ENCODE results near the gene NID2. TPM values are rescaled to one million over a fixed set of nuclear protein-coding genes. Genes with fewer than 3 reads are reported as not detected.

Gene NID2
- total RNA-seq, 1 donor from 2014 or later, result 0.36 TPM

GRCh38 chr14:52032204-52032801 lies 36.6 kb downstream of the NID2 start:
- intact Hi-C loops (cut with micrococcal nuclease), result no loop called here

- intact Hi-C loops (cut with micrococcal nuclease), result no loop called here
Observed at GRCh38 chr14:52031781-52032180, 37.1 kb downstream of the NID2 start.

GRCh38 chr14:52029881-52030280 lies 39.0 kb downstream of the NID2 start:
- intact Hi-C loops (cut with micrococcal nuclease), result no loop called here

- intact Hi-C loops (cut with micrococcal nuclease), result no loop called here
Observed at GRCh38 chr14:52026901-52027300, 42.0 kb downstream of the NID2 start.

GRCh38 chr14:52026017-52026660 lies 42.7 kb downstream of the NID2 start:
- intact Hi-C loops (cut with micrococcal nuclease), result no loop called here

GRCh38 chr14:52025310-52025709 lies 43.5 kb downstream of the NID2 start:
- intact Hi-C loops (cut with micrococcal nuclease), result no loop called here

GRCh38 chr14:52023518-52023917 lies 45.3 kb downstream of the NID2 start:
- intact Hi-C loops (cut with micrococcal nuclease), result no loop called here

GRCh38 chr14:52021957-52022600 lies 46.8 kb downstream of the NID2 start:
- intact Hi-C loops (cut with micrococcal nuclease), result no loop called here

- intact Hi-C loops (cut with micrococcal nuclease), result no loop called here
Observed at GRCh38 chr14:52020866-52021717, 47.8 kb downstream of the NID2 start.

GRCh38 chr14:52020161-52020714 lies 48.6 kb downstream of the NID2 start:
- intact Hi-C loops (cut with micrococcal nuclease), result no loop called here

- intact Hi-C loops (cut with micrococcal nuclease), result no loop called here
Observed at GRCh38 chr14:52018970-52019369, 49.9 kb downstream of the NID2 start.

GRCh38 chr14:52018252-52018651 lies 50.6 kb downstream of the NID2 start:
- intact Hi-C loops (cut with micrococcal nuclease), result no loop called here

GRCh38 chr14:52015411-52016030 lies 53.3 kb downstream of the NID2 start:
- intact Hi-C loops (cut with micrococcal nuclease), result no loop called here

GRCh38 chr14:52014601-52015267 lies 54.1 kb downstream of the NID2 start:
- intact Hi-C loops (cut with micrococcal nuclease), result no loop called here

- intact Hi-C loops (cut with micrococcal nuclease), result no loop called here
Observed at GRCh38 chr14:52013984-52014600, 54.8 kb downstream of the NID2 start.

- intact Hi-C loops (cut with micrococcal nuclease), result no loop called here
Observed at GRCh38 chr14:52012635-52013034, 56.2 kb downstream of the NID2 start.

- intact Hi-C loops (cut with micrococcal nuclease), result no loop called here
Observed at GRCh38 chr14:52011523-52011922, 57.3 kb downstream of the NID2 start.

GRCh38 chr14:52010173-52010693 lies 58.6 kb downstream of the NID2 start:
- intact Hi-C loops (cut with micrococcal nuclease), result no loop called here

- intact Hi-C loops (cut with micrococcal nuclease), result no loop called here
Observed at GRCh38 chr14:52008136-52008535, 60.7 kb downstream of the NID2 start.

GRCh38 chr14:52007637-52008036 lies 61.2 kb downstream of the NID2 start:
- intact Hi-C loops (cut with micrococcal nuclease), result no loop called here

Data from T-helper 2 cell treated with Interferon-gamma antibody and Interleukin-4, amounts not matched to agents 100 ng/mL and 5 ng/mL, for 36 hours (primary cell).